ENCODE data around the gene GNAL.

DNA sequence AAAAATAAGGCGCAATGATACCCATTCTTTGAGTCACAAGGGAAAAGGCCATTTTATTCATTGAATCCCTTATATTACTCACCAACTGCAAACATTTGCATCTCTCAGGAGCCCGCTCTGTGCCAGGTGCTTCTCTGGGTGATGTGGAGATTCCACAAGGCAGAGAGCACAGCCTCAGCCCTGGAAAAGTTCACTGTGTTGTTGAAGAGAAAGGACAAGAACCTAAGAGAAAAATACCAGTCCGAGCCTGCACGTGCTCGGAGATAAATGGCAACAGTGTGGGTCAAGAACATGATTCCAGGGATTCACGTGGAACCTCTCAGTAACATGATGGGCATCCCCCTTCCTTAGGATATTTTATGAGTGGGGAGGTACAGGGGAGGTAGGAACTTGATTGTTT lies 11.8 kb downstream of the GNAL start:
- TF ChIP-seq, protein P1, sequence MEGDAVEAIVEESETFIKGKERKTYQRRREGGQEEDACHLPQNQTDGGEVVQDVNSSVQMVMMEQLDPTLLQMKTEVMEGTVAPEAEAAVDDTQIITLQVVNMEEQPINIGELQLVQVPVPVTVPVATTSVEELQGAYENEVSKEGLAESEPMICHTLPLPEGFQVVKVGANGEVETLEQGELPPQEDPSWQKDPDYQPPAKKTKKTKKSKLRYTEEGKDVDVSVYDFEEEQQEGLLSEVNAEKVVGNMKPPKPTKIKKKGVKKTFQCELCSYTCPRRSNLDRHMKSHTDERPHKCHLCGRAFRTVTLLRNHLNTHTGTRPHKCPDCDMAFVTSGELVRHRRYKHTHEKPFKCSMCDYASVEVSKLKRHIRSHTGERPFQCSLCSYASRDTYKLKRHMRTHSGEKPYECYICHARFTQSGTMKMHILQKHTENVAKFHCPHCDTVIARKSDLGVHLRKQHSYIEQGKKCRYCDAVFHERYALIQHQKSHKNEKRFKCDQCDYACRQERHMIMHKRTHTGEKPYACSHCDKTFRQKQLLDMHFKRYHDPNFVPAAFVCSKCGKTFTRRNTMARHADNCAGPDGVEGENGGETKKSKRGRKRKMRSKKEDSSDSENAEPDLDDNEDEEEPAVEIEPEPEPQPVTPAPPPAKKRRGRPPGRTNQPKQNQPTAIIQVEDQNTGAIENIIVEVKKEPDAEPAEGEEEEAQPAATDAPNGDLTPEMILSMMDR (IDR thresholded peaks at IDR 0.05), result no peak
- TF ChIP-seq POLR2A (IDR thresholded peaks at IDR 0.05), result no peak
